Activated CD4-positive, alpha-beta T cell treated with anti-CD3 and anti-CD28 coated beads, Interleukin-2, amount 10 ng/mL, durations not matched to agents 24 days and 14 days (primary cell): ENCODE results near the gene ABCC8. TPM values are rescaled to one million over a fixed set of nuclear protein-coding genes. Genes with fewer than 3 reads are reported as not detected.

Experiments used
- DNase-seq: peaks from one replicate; pipeline ENCODE4 v3.0.0; 2022
- H3K27ac Mint-ChIP-seq: one replicate; pipeline ENCODE4 v1.8.0; 2022; ENCODE audit warnings: mild to moderate bottlenecking, mixed read lengths
- H3K27me3 Mint-ChIP-seq: one replicate; pipeline ENCODE4 v1.8.0; 2022; ENCODE audit warnings: mixed read lengths
- H3K36me3 Mint-ChIP-seq: one replicate; pipeline ENCODE4 v1.8.0; 2022; ENCODE audit warnings: low read depth, mild to moderate bottlenecking, mixed read lengths
- H3K4me1 Mint-ChIP-seq: one replicate; pipeline ENCODE4 v1.8.0; 2021; ENCODE audit warnings: mixed read lengths
- H3K4me3 Mint-ChIP-seq: one replicate; pipeline ENCODE4 v1.8.0; 2022; ENCODE audit warnings: mild to moderate bottlenecking, moderate library complexity, mixed read lengths
- H3K9me3 Mint-ChIP-seq: one replicate; pipeline ENCODE4 v1.8.0; 2021; ENCODE audit warnings: mixed read lengths
- intact Hi-C: fragments of 100-400 bp; cut with micrococcal nuclease; formaldehyde crosslinking; loops from one replicate; pipeline ENCODE4 v1.15.1; 2023
- total RNA-seq: library from RNA; stranded (reverse); gene quantifications from 2 replicates; pipeline ENCODE4 v1.2.3, GENCODE V29; 2022

Gene ABCC8
- not detected in 2 replicates for total RNA-seq

- intact Hi-C loops: no loop called here
- Mint-ChIP-seq H3K27ac (no peak within 1 kb of the TSS), H3K4me3 (no peak within 1 kb of the TSS), H3K9me3 (no peaks in the 10 kb centered on the region), H3K27me3 (peaks cover 89% of the 10 kb centered on the region), H3K4me1 (no peaks in the 10 kb centered on the region), H3K36me3 (no peaks in the 10 kb centered on the region)
- no peak for DNase-seq
These were observed at the start of gene ABCC8 for GRCh38 chr11:17476317-17477083. TSS of gene ABCC8 (minus strand) at chr11:17476845. CDS start at chr11:17476776, 69 bp downstream.

- H3K36me3 Mint-ChIP-seq: no peaks in the 10 kb centered on the region
- intact Hi-C loops: no loop called here
- peaks cover 7% of the 10 kb centered on the region for H3K27me3 Mint-ChIP-seq
- no peak for DNase-seq
- H3K9me3 Mint-ChIP-seq: no peaks in the 10 kb centered on the region
- no peaks in the 10 kb centered on the region for H3K4me1 Mint-ChIP-seq
- H3K4me3 Mint-ChIP-seq: no peak overlapping the region
- no peak overlapping the region for H3K27ac Mint-ChIP-seq
These were observed 49.7 kb upstream of the ABCC8 start for GRCh38 chr11:17526326-17526725.

DNA sequence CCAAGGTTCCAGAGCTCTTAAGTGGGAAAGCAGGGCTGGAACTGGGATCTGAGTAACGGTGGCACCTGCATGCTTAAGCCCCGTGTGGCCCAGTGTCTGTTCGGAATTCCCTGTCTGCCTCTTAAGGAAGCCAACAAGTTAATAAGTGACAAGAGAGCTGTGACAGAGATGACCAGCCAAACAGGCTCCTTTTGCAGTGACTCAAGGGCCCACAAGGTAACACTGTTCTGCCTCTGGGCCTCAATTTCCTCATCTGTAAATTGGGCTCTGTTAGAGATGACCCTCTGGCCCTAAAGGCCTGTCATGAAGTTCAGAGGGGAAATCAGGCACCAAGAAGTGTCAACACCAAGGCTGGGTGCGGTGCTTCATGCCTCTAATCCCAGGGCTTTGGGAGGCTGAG lies 48.9 kb upstream of the ABCC8 start:
- Mint-ChIP-seq H3K36me3 (no peaks in the 10 kb centered on the region), H3K27ac (no peak overlapping the region), H3K9me3 (no peaks in the 10 kb centered on the region), H3K4me3 (no peak overlapping the region), H3K4me1 (no peaks in the 10 kb centered on the region), H3K27me3 (peaks cover 8% of the 10 kb centered on the region)
- intact Hi-C loops: no loop called here
- no peak for DNase-seq

- Mint-ChIP-seq H3K27me3 (peaks cover 6% of the 10 kb centered on the region), H3K4me1 (no peaks in the 10 kb centered on the region), H3K9me3 (no peaks in the 10 kb centered on the region), H3K36me3 (no peaks in the 10 kb centered on the region), H3K4me3 (no peak overlapping the region), H3K27ac (no peak overlapping the region)
- intact Hi-C loops: no loop called here
- no peak for DNase-seq
These were observed 47.6 kb upstream of the ABCC8 start for GRCh38 chr11:17524221-17524620.

DNA sequence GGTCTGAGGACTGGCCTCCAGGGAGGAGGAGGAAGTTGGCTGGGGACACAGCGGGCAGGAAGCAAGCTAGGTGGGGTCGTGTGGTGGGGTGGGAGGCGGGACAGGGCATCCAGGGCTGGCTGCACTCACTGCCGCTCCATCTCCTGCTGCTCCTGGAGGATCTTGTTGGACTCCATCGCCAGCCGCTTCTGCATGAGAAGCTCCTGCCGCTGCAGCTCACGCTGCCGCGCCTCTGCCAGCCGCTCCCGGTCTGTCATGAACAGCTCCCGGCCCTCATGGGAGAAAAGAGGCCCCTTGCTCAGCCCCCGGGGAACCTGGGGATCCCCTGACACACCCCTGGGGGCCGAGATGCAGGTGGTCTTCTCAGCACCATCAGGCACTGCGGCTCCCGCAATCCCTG lies 46.0 kb upstream of the ABCC8 start:
- Mint-ChIP-seq H3K4me3 (no peak overlapping the region), H3K27ac (no peak overlapping the region), H3K9me3 (no peaks in the 10 kb centered on the region), H3K36me3 (no peaks in the 10 kb centered on the region), H3K27me3 (peaks cover 2% of the 10 kb centered on the region), H3K4me1 (no peaks in the 10 kb centered on the region)
- intact Hi-C loops: no loop called here
- DNase-seq: no peak

GRCh38 chr11:17521106-17521900 lies 44.7 kb upstream of the ABCC8 start:
- Mint-ChIP-seq H3K9me3 (no peaks in the 10 kb centered on the region), H3K36me3 (no peaks in the 10 kb centered on the region), H3K27ac (no peak overlapping the region), H3K4me1 (no peaks in the 10 kb centered on the region), H3K27me3 (peaks cover 2% of the 10 kb centered on the region), H3K4me3 (no peak overlapping the region)
- intact Hi-C loops: no loop called here
- no peak for DNase-seq

DNA sequence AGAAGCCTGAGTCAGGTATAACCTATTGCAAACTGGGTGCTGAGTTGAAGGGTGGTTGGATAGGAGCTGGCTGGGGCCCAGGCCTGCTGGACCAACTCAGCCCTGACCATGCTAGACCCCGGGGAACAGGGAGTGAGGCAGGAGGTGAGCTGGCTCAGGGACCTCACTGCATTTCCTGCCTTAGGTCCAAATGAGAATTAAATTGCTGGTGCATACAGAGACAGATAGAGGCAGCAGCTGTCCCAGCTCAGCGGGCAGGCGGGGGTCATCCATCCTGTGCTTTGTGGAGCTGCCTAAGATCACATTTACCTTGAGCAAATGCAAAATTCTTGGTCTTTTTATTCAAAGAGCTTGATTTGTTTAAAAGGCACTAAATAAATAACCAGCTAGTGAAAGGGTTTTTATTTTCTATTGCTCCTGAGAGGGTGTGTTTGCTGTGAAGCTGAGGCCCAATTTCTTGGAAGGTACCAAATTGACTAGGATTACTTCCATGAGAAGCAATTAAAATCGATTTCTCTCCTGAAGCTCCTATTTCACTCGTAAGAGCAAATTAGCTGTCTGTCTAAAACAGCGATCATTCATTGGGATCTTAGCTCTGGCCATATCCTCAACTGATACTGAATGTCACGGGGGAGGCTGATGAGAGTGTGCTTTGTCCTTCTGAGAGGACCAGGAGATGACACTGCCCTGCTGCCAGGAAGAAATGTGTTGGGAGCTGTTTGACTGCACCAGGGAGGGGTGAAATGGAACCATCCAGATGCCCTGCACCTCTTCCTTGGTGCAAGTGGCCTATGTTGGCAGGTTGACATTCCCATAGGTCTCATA lies 42.6 kb upstream of the ABCC8 start:
- Mint-ChIP-seq H3K4me3 (no peak overlapping the region), H3K27me3 (peaks cover 7% of the 10 kb centered on the region), H3K36me3 (no peaks in the 10 kb centered on the region), H3K9me3 (no peaks in the 10 kb centered on the region), H3K27ac (no peak overlapping the region), H3K4me1 (no peaks in the 10 kb centered on the region)
- intact Hi-C loops: no loop called here
- no peak for DNase-seq

DNA sequence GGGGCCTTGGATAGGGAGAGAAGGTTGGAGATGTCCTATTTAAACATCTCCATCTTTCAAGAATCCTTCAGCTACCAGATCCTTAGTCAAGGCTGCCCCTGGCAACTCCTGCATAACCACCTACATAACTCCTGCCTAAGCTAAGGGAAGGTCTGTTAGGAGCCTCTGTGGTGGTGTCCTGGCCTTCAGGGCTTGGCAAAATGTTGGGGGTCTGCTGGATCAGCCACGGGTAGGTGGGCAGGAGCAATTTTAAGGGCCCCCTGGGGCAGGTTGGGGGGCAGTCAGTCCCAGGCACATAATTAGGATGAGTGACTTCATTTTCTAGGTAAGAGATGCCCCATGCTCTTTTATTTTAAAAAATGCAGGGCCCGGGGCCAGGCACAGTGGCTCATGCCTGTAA lies 41.7 kb upstream of the ABCC8 start:
- Mint-ChIP-seq H3K4me3 (no peak overlapping the region), H3K36me3 (no peaks in the 10 kb centered on the region), H3K27ac (no peak overlapping the region), H3K27me3 (peaks cover 12% of the 10 kb centered on the region), H3K9me3 (no peaks in the 10 kb centered on the region), H3K4me1 (no peaks in the 10 kb centered on the region)
- no peak for DNase-seq
- intact Hi-C loops: no loop called here

DNA sequence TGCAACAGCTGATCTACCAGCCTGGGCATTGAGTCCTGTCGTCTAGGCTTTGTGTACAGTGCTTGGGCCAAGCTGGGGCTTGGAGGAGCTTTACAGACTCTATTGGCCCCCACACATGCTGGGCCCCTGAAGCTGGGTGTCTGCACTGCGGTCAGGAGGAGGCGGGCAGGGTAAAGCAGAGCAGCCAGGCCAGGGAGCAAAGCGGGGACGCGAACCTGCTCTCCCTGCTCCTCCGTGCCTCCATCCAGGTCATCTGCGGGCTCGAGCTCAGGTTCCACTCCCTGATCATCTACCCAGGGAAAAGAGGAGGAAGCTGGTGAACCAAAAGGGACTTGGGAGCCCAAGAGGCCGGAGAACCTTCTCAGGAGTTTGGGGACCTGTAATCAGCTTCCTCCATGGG lies 40.5 kb upstream of the ABCC8 start:
- no peak overlapping the region for H3K27ac Mint-ChIP-seq
- no peaks in the 10 kb centered on the region for H3K9me3 Mint-ChIP-seq
- peaks cover 14% of the 10 kb centered on the region for H3K27me3 Mint-ChIP-seq
- no peaks in the 10 kb centered on the region for H3K36me3 Mint-ChIP-seq
- H3K4me1 Mint-ChIP-seq: no peaks in the 10 kb centered on the region
- intact Hi-C loops: no loop called here
- no peak for DNase-seq
- H3K4me3 Mint-ChIP-seq: no peak overlapping the region

DNA sequence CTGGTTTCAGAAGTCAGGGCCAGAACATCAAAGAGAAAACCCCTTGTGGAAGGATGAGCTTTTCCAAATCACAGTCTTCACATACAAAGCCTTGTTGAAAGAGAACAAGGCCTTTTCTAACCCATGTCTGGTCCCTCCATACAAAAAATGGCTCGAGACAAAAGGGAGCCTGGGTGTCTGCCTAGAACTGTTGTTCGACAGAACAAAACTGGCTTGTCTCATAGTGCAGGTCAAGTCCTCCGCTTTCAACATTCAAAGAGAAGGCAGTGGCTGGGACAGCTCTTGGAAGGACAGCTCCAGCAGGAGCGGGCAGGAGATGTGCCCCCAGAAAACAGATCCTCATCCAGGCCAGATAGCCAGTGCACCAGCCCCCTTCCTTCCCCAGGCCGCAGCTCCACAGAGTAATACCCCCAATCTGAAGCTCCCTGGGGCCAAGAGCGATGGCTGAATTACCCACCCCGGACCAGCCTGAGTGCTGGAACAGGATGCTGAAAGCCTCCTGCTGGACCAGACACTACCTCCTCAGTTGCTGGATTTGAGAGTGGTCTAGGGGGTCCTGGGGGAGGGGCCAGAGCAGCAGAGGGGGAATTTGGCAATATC lies 40.0 kb upstream of the ABCC8 start:
- no peaks in the 10 kb centered on the region for H3K9me3 Mint-ChIP-seq
- H3K27me3 Mint-ChIP-seq: peaks cover 18% of the 10 kb centered on the region
- H3K36me3 Mint-ChIP-seq: no peaks in the 10 kb centered on the region
- intact Hi-C loops: no loop called here
- DNase-seq: no peak
- no peaks in the 10 kb centered on the region for H3K4me1 Mint-ChIP-seq
- H3K4me3 Mint-ChIP-seq: no peak overlapping the region
- no peak overlapping the region for H3K27ac Mint-ChIP-seq

GRCh38 chr11:17515443-17516176 lies 39.0 kb upstream of the ABCC8 start:
- Mint-ChIP-seq H3K9me3 (no peaks in the 10 kb centered on the region), H3K36me3 (no peaks in the 10 kb centered on the region), H3K4me3 (no peak overlapping the region), H3K27ac (no peak overlapping the region), H3K4me1 (no peaks in the 10 kb centered on the region), H3K27me3 (peaks cover 17% of the 10 kb centered on the region)
- intact Hi-C loops: no loop called here
- no peak for DNase-seq

DNA sequence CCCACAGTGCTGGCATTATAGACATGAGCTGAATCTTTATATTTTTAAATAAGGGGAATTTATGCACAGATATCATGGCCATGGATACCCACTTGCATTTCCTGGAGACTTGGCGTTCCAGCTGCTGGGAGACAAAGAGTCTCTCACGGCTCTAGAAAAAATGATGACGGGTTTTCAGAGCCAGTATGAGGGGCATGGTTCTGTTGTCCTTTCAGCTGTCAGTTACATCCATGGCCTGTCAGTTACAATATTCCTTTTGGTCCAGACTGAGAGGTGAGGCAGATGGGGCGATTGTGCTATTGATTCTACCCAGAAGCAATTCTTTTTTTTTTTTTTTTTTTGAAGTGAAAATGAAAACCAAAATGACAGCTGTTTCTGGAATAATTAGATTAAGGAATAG lies 37.8 kb upstream of the ABCC8 start:
- Mint-ChIP-seq H3K36me3 (no peaks in the 10 kb centered on the region), H3K4me1 (no peaks in the 10 kb centered on the region), H3K27ac (no peak overlapping the region), H3K9me3 (no peaks in the 10 kb centered on the region), H3K4me3 (no peak overlapping the region), H3K27me3 (peaks cover 23% of the 10 kb centered on the region)
- intact Hi-C loops: no loop called here
- no peak for DNase-seq

DNA sequence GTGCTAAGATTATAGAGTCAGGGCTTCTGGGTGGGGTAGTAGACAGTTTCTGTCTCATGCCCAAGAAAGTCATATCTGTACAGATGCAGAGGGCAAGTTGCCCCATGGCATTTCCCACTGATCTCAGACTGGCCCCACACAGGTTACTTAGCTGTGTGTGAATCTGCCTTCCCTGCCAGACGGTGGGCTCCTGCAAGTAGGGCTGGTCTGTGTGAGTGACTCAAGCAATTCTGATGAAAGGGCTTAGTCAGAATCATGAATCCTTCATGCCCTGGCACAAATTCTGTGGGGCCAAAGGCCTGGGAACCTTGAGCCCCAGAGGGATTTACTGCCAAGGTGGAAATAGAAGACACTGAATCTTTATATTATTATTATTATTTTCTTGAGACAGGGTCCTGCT lies 37.2 kb upstream of the ABCC8 start:
- no peaks in the 10 kb centered on the region for H3K4me1 Mint-ChIP-seq
- intact Hi-C loops: no loop called here
- H3K27me3 Mint-ChIP-seq: peaks cover 27% of the 10 kb centered on the region
- no peak overlapping the region for H3K4me3 Mint-ChIP-seq
- no peak for DNase-seq
- H3K36me3 Mint-ChIP-seq: no peaks in the 10 kb centered on the region
- no peak overlapping the region for H3K27ac Mint-ChIP-seq
- no peaks in the 10 kb centered on the region for H3K9me3 Mint-ChIP-seq
